Epithelial cell of esophagus (primary cell): ENCODE results near the gene LSR.

Source experiments
- DNase-seq: peaks from one replicate; pipeline ENCODE4 v3.0.0; 2010; ENCODE audit warnings: low read depth
- H3K4me3 ChIP-seq: 2 replicates; pipeline ENCODE4 v1.5.1; 2011; ENCODE audit warnings: mild to moderate bottlenecking, low read length, control low read depth
- CTCF ChIP-seq: IDR thresholded peaks from 2 replicates; pipeline ENCODE4 v1.5.1; 2011; ENCODE audit warnings: low read depth, mild to moderate bottlenecking, low read length, control low read depth, inconsistent platforms; ENCODE audit not compliant: insufficient read depth; ENCODE audit errors: missing control alignments

Gene LSR

GRCh38 chr19:35253316-35254286 lies 4.8 kb downstream of the LSR start:
- no peak overlapping the region for H3K4me3 ChIP-seq
- no peak for TF ChIP-seq CTCF
- no peak for DNase-seq

- TF ChIP-seq CTCF, result no peak
- H3K4me3 ChIP-seq, result no peak overlapping the region
- no peak for DNase-seq
Observed at GRCh38 chr19:35254341-35255297, 5.8 kb downstream of the LSR start.

- no peak for TF ChIP-seq CTCF
Observed at GRCh38 chr19:35256566-35256965, 7.8 kb downstream of the LSR start.

GRCh38 chr19:35257113-35257461 lies 8.3 kb downstream of the LSR start:
- TF ChIP-seq CTCF, result no peak
- no peak overlapping the region for H3K4me3 ChIP-seq

More at GRCh38 chr19:35256566-35256965, 7.8 kb downstream of the LSR start:
- H3K4me3 ChIP-seq, result no peak overlapping the region
- DNase-seq, result no peak

GRCh38 chr19:35260694-35261304 lies 12.0 kb downstream of the LSR start:
- no peak overlapping the region for H3K4me3 ChIP-seq
- no peak for DNase-seq
- no peak for TF ChIP-seq CTCF

More at GRCh38 chr19:35257113-35257461, 8.3 kb downstream of the LSR start:
- DNase-seq, result no peak

- no peak for DNase-seq
Observed at GRCh38 chr19:35261356-35262100, 12.7 kb downstream of the LSR start.

More at GRCh38 chr19:35261356-35262100, 12.7 kb downstream of the LSR start:
- TF ChIP-seq CTCF, result no peak
- H3K4me3 ChIP-seq, result no peak overlapping the region
